ENCODE measurements around the gene C6orf136. TPM values are rescaled to one million over a fixed set of nuclear protein-coding genes. Genes with fewer than 3 reads are reported as not detected.

C6orf136 gene
- total and polyA plus RNA-seq, 9 of the 15 experiments (the other 6 are each of a cell fraction or from before 2014, with no cell fraction given) = 14.1 to 63.1 (median 18.4) TPM

- TF ChIP-seq PCBP1 (IDR thresholded peaks at IDR 0.05; ENCODE audit: low read depth, low read length, poor library complexity, severe bottlenecking) (no peak), ETS2 (tag; IDR thresholded peaks at IDR 0.05; ENCODE audit: borderline replicate concordance, poor library complexity, severe bottlenecking) (no peak), C11orf30 (IDR thresholded peaks at IDR 0.05; ENCODE audit: low read depth) (no peak), ZZZ3 (IDR thresholded peaks at IDR 0.05) (no peak), NUFIP1 (IDR thresholded peaks at IDR 0.05; ENCODE audit: partially characterized antibody) (no peak), ZNF77 (CRISPR knock-in tag; IDR thresholded peaks at IDR 0.05) (no peak), NFIX (CRISPR knock-in tag; IDR thresholded peaks at IDR 0.05; ENCODE audit: low read depth) (no peak), HNRNPK (IDR thresholded peaks at IDR 0.05; ENCODE audit: low read depth, low read length, poor library complexity, severe bottlenecking) (no peak), THRA (IDR thresholded peaks at IDR 0.05) (no peak), ZNF3 (CRISPR knock-in tag; IDR thresholded peaks at IDR 0.05) (no peak), CXXC5 (CRISPR knock-in tag; IDR thresholded peaks at IDR 0.05) (no peak), SRSF3 (IDR thresholded peaks at IDR 0.05; ENCODE audit: insufficient read depth, low read length) (no peak), ZNF197 (CRISPR knock-in tag; IDR thresholded peaks at IDR 0.05; ENCODE audit: low read depth) (no peak), CEBPG (CRISPR knock-in tag; IDR thresholded peaks at IDR 0.05) (no peak), CEBPG (tag; conservative IDR thresholded peaks at IDR 0.05 in 1 of 2, IDR thresholded peaks at IDR 0.05 in 1 of 2) (no peak), HNRNPUL1 (IDR thresholded peaks at IDR 0.05; ENCODE audit: low read length) (no peak), U2AF2 (optimal IDR thresholded peaks at IDR 0.05; ENCODE audit: low read depth, low read length) (no peak), NFRKB (IDR thresholded peaks at IDR 0.05; ENCODE audit: low read depth) (peak; percentile 46; the same call in 1 of the 2 replicates)
Observed at GRCh38 chr6:30686009-30686907, 39.3 kb downstream of the C6orf136 start, which contains the start of gene PPP1R18 (continued).

Measured in K562 (cell line).